Astrocyte (in vitro differentiated cells and primary cell): ENCODE data around the gene H1-8.

Experiments
- EZH2 ChIP-seq: IDR thresholded peaks from 2 replicates; pipeline ENCODE4 v1.6.1; 2012; ENCODE audit warnings: mild to moderate bottlenecking, low read length, inconsistent platforms; ENCODE audit not compliant: insufficient read depth
- TF ChIP-seq, protein P1 (sequence below): IDR thresholded peaks from 2 replicates; pipeline ENCODE4 v1.5.1; 2011; ENCODE audit warnings: low read depth, mild to moderate bottlenecking, inconsistent platforms, low read length, moderate library complexity; ENCODE audit not compliant: insufficient read depth

DNA sequence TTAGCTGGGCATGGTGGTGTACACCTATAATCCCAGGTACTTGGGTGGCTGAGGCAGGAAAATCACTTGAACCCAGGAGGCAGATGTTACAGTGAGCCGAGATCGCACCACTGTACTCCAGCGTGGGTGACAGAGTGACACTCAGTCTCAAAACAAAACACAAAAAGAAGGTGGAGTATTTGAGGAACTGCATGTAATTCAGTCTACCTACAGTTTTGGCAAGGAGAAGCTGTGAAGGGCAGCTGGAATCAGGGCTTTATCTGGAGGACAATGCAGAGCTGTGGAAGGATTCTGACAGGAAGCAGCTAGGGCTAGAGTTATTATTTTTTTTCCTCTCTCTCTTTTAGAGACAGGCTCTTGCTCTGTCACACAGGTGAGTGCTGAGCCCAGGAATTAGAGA is 6.8 kb downstream of the H1-8 start:
- TF ChIP-seq, protein P1, sequence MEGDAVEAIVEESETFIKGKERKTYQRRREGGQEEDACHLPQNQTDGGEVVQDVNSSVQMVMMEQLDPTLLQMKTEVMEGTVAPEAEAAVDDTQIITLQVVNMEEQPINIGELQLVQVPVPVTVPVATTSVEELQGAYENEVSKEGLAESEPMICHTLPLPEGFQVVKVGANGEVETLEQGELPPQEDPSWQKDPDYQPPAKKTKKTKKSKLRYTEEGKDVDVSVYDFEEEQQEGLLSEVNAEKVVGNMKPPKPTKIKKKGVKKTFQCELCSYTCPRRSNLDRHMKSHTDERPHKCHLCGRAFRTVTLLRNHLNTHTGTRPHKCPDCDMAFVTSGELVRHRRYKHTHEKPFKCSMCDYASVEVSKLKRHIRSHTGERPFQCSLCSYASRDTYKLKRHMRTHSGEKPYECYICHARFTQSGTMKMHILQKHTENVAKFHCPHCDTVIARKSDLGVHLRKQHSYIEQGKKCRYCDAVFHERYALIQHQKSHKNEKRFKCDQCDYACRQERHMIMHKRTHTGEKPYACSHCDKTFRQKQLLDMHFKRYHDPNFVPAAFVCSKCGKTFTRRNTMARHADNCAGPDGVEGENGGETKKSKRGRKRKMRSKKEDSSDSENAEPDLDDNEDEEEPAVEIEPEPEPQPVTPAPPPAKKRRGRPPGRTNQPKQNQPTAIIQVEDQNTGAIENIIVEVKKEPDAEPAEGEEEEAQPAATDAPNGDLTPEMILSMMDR, result no peak
- no peak for TF ChIP-seq EZH2
